ENCODE data around the gene IGFBP2.

GRCh38 chr2:216588861-216589710 lies 44.1 kb upstream of the IGFBP2 start:
- TF ChIP-seq, protein P1, sequence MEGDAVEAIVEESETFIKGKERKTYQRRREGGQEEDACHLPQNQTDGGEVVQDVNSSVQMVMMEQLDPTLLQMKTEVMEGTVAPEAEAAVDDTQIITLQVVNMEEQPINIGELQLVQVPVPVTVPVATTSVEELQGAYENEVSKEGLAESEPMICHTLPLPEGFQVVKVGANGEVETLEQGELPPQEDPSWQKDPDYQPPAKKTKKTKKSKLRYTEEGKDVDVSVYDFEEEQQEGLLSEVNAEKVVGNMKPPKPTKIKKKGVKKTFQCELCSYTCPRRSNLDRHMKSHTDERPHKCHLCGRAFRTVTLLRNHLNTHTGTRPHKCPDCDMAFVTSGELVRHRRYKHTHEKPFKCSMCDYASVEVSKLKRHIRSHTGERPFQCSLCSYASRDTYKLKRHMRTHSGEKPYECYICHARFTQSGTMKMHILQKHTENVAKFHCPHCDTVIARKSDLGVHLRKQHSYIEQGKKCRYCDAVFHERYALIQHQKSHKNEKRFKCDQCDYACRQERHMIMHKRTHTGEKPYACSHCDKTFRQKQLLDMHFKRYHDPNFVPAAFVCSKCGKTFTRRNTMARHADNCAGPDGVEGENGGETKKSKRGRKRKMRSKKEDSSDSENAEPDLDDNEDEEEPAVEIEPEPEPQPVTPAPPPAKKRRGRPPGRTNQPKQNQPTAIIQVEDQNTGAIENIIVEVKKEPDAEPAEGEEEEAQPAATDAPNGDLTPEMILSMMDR (IDR thresholded peaks at IDR 0.05), result no peak
- TF ChIP-seq POLR2AphosphoS5 (IDR thresholded peaks at IDR 0.05; ENCODE audit: low read depth, low read length), result no peak
